ENCODE measurements around the gene CDX1.

Gene CDX1

GRCh38 chr5:150208187-150209098 lies 41.9 kb downstream of the CDX1 start:
- no peak for DNase-seq (ENCODE audit: low read depth)

- DNase-seq (ENCODE audit: low read depth) = no peak
These were observed 42.6 kb downstream of the CDX1 start for GRCh38 chr5:150209099-150209635.

GRCh38 chr5:150210644-150211043 lies 44.1 kb downstream of the CDX1 start:
- DNase-seq (ENCODE audit: low read depth) = no peak

- no peak for DNase-seq (ENCODE audit: low read depth)
These were observed 44.8 kb downstream of the CDX1 start for GRCh38 chr5:150211156-150212030.

- no peak for DNase-seq (ENCODE audit: low read depth)
These were observed 47.0 kb downstream of the CDX1 start for GRCh38 chr5:150213530-150213929.

GRCh38 chr5:150214289-150214688 lies 47.7 kb downstream of the CDX1 start:
- no peak for DNase-seq (ENCODE audit: low read depth)

- DNase-seq (ENCODE audit: low read depth) = no peak
These were observed 49.7 kb downstream of the CDX1 start for GRCh38 chr5:150215979-150216944.

GRCh38 chr5:150217038-150217437 lies 50.5 kb downstream of the CDX1 start:
- no peak for DNase-seq (ENCODE audit: low read depth)

- DNase-seq (ENCODE audit: low read depth) = peak; percentile 71
These were observed 51.5 kb downstream of the CDX1 start for GRCh38 chr5:150217873-150218692.

- DNase-seq (ENCODE audit: low read depth) = no peak
These were observed 52.1 kb downstream of the CDX1 start for GRCh38 chr5:150218693-150219035.

GRCh38 chr5:150219142-150219541 lies 52.6 kb downstream of the CDX1 start:
- no peak for DNase-seq (ENCODE audit: low read depth)

GRCh38 chr5:150219861-150220260 lies 53.3 kb downstream of the CDX1 start:
- DNase-seq (ENCODE audit: low read depth) = no peak

GRCh38 chr5:150221471-150221870 lies 54.9 kb downstream of the CDX1 start:
- no peak for DNase-seq (ENCODE audit: low read depth)

- no peak for DNase-seq (ENCODE audit: low read depth)
These were observed 56.3 kb downstream of the CDX1 start for GRCh38 chr5:150222906-150223305.

- DNase-seq (ENCODE audit: low read depth) = no peak
These were observed 56.9 kb downstream of the CDX1 start for GRCh38 chr5:150223474-150223873.

GRCh38 chr5:150224483-150225027 lies 58.0 kb downstream of the CDX1 start:
- no peak for DNase-seq (ENCODE audit: low read depth)

GRCh38 chr5:150227036-150227435 lies 60.5 kb downstream of the CDX1 start:
- DNase-seq (ENCODE audit: low read depth) = no peak

GRCh38 chr5:150227606-150228273 lies 61.2 kb downstream of the CDX1 start:
- no peak for DNase-seq (ENCODE audit: low read depth)

- DNase-seq (ENCODE audit: low read depth) = no peak
These were observed 63.0 kb downstream of the CDX1 start for GRCh38 chr5:150229571-150229970.

- DNase-seq (ENCODE audit: low read depth) = no peak
These were observed 64.3 kb downstream of the CDX1 start for GRCh38 chr5:150230842-150231241.

Data from activated T-cell treated with anti-CD3 and anti-CD28 coated beads for 24 hours (primary cell).